ENCODE results near the gene SSNA1. TPM values are rescaled to one million over a fixed set of nuclear protein-coding genes. Genes with fewer than 3 reads are reported as not detected.
A peak's percentile ranks its signal among the peaks of the same experiment; 100 is the strongest.

SSNA1 gene
- total and polyA plus RNA-seq, 2 donors (not counting 1 experiment from before 2014, with no cell fraction given) = 37.7 to 56.3 TPM

GRCh38 chr9:137176302-137177182 is 11.9 kb upstream of the SSNA1 start:
- no peak overlapping the region for H3K4me2 ChIP-seq (ENCODE audit: extremely low read depth, insufficient read depth, low read length)
- TF ChIP-seq CTCF (conservative IDR thresholded peaks at IDR 0.05 in 1 of 2, IDR thresholded peaks at IDR 0.05 in 1 of 2; ENCODE audit: low read depth in 1 of 2, low read length in 2 of 2) (peak; percentile 29 to 65), EZH2 (IDR thresholded peaks at IDR 0.05; ENCODE audit: low read length, missing control alignments) (no peak)
- H3K27me3 ChIP-seq (ENCODE audit: control insufficient read depth, insufficient read depth, low read length) = no peaks in the 10 kb centered on the region
- H2AFZ ChIP-seq (ENCODE audit: low read length) = no peak overlapping the region
- peak; percentile 18 to 26 for DNase-seq (ENCODE audit: low read depth in 2 of 2)
- H3K9ac ChIP-seq (ENCODE audit: insufficient read depth, low read length) = no peak overlapping the region
- H3K4me3 ChIP-seq (replicated peaks in 1 of 4; ENCODE audit: control extremely low read depth in 1 of 4, insufficient read depth in 1 of 4, low read depth in 3 of 4, low read length in 4 of 4) = no peak overlapping the region
- no peak overlapping the region for H3K27ac ChIP-seq (ENCODE audit: insufficient read depth, low read length)
- H3K4me1 ChIP-seq (ENCODE audit: control insufficient read depth, extremely low read depth, insufficient read depth, low read length) = peaks cover 2% of the 10 kb centered on the region
- no peaks in the 10 kb centered on the region for H3K9me3 ChIP-seq (ENCODE audit: control insufficient read depth, insufficient read depth, low read depth, low read length)
- H3K79me2 ChIP-seq (ENCODE audit: control insufficient read depth, insufficient read depth, low read length) = no peaks in the 10 kb centered on the region
- peaks cover 21% of the 10 kb centered on the region for H3K36me3 ChIP-seq (ENCODE audit: control insufficient read depth, insufficient read depth, low read length)
- no peaks in the 10 kb centered on the region for H4K20me1 ChIP-seq (ENCODE audit: control insufficient read depth, extremely low read depth, insufficient read depth, low read length)

DNA sequence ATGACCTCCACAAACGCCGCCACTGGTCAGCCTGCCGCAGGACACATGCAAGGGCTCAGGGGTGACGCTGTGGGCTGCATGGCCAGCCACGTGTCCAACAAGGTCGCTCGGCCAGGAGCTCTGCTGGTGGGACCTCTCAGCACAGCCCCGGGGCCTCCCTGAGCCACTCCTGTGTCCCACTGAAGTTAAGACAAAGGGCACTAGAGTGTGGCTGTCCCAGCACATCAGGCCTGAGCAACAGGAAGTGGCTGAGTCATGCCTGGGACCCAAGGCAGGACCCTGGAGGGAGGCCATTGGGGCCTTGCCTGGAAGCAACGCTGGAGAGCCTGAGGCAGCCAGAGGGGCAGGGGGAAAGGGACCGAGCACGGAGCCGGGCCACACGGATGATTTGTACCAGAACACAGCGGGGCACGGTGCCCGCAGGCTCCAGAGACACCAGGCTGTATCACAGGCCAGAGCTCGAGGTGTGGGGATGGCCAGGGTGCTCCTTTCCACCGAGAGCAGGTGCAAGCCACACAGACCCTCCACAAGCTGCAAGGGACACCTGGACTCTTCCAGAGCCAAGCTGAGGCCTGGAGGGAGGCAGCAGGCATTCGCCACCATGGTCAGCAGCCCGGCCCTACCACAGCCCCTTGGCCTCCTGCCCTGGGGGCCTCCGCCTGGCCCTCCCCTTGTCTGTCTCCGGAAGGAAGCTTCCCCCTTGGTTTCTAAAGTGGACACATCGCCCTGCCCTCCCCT is 10.1 kb upstream of the SSNA1 start:
- no peak for TF ChIP-seq EZH2 (IDR thresholded peaks at IDR 0.05; ENCODE audit: low read length, missing control alignments)
- Histone ChIP-seq H3K79me2 (ENCODE audit: control insufficient read depth, insufficient read depth, low read length) (no peaks in the 10 kb centered on the region), H3K36me3 (ENCODE audit: control insufficient read depth, insufficient read depth, low read length) (peaks cover 29% of the 10 kb centered on the region), H3K4me2 (ENCODE audit: extremely low read depth, insufficient read depth, low read length) (no peak overlapping the region), H3K27me3 (ENCODE audit: control insufficient read depth, insufficient read depth, low read length) (no peaks in the 10 kb centered on the region), H2AFZ (ENCODE audit: low read length) (no peak overlapping the region), H3K27ac (ENCODE audit: insufficient read depth, low read length) (no peak overlapping the region), H3K4me1 (ENCODE audit: control insufficient read depth, extremely low read depth, insufficient read depth, low read length) (peaks cover 2% of the 10 kb centered on the region), H4K20me1 (ENCODE audit: control insufficient read depth, extremely low read depth, insufficient read depth, low read length) (no peaks in the 10 kb centered on the region), H3K9me3 (ENCODE audit: control insufficient read depth, insufficient read depth, low read depth, low read length) (no peaks in the 10 kb centered on the region), H3K4me3 (replicated peaks in 1 of 4; ENCODE audit: control extremely low read depth in 1 of 4, insufficient read depth in 1 of 4, low read depth in 3 of 4, low read length in 4 of 4) (no peak overlapping the region), H3K9ac (ENCODE audit: insufficient read depth, low read length) (no peak overlapping the region)
- no peak for DNase-seq (ENCODE audit: low read depth in 2 of 2)

GRCh38 chr9:137178939-137179630 is 9.4 kb upstream of the SSNA1 start:
- TF ChIP-seq CTCF (conservative IDR thresholded peaks at IDR 0.05 in 1 of 2, IDR thresholded peaks at IDR 0.05 in 1 of 2; ENCODE audit: low read depth in 1 of 2, low read length in 2 of 2) = no peak
- no peak for TF ChIP-seq EZH2 (IDR thresholded peaks at IDR 0.05; ENCODE audit: low read length, missing control alignments)
- Histone ChIP-seq H3K27ac (ENCODE audit: insufficient read depth, low read length) (no peak overlapping the region), H3K27me3 (ENCODE audit: control insufficient read depth, insufficient read depth, low read length) (no peaks in the 10 kb centered on the region), H3K4me2 (ENCODE audit: extremely low read depth, insufficient read depth, low read length) (no peak overlapping the region), H3K4me3 (replicated peaks in 1 of 4; ENCODE audit: control extremely low read depth in 1 of 4, insufficient read depth in 1 of 4, low read depth in 3 of 4, low read length in 4 of 4) (no peak overlapping the region), H4K20me1 (ENCODE audit: control insufficient read depth, extremely low read depth, insufficient read depth, low read length) (no peaks in the 10 kb centered on the region), H3K79me2 (ENCODE audit: control insufficient read depth, insufficient read depth, low read length) (no peaks in the 10 kb centered on the region), H3K36me3 (ENCODE audit: control insufficient read depth, insufficient read depth, low read length) (peaks cover 34% of the 10 kb centered on the region), H3K4me1 (ENCODE audit: control insufficient read depth, extremely low read depth, insufficient read depth, low read length) (peaks cover 2% of the 10 kb centered on the region), H3K9ac (ENCODE audit: insufficient read depth, low read length) (no peak overlapping the region), H2AFZ (ENCODE audit: low read length) (no peak overlapping the region), H3K9me3 (ENCODE audit: control insufficient read depth, insufficient read depth, low read depth, low read length) (no peaks in the 10 kb centered on the region)
- DNase-seq (ENCODE audit: low read depth in 2 of 2) = no peak

All from fibroblast of lung (primary cell).